HEK293T (cell line): ENCODE measurements around the gene FAM76A.

Source experiments
- BHLHE40 ChIP-seq: fragments of 450-650 bp; IDR thresholded peaks from 2 replicates; pipeline ENCODE4 v1.6.1; 2016; ENCODE audit warnings: mild to moderate bottlenecking, moderate library complexity, borderline replicate concordance
- CTBP1 ChIP-seq: fragments of 450-650 bp; IDR thresholded peaks from 2 replicates; pipeline ENCODE4 v1.6.1; 2016; ENCODE audit warnings: borderline replicate concordance
- FOXM1 ChIP-seq: fragments of 450-650 bp; IDR thresholded peaks from 2 replicates; pipeline ENCODE4 v1.6.1; 2017; ENCODE audit warnings: mild to moderate bottlenecking, borderline replicate concordance
- SP1 ChIP-seq: fragments of 450-650 bp; IDR thresholded peaks from 2 replicates; pipeline ENCODE4 v1.6.1; 2017
- SUZ12 ChIP-seq: fragments of 450-650 bp; IDR thresholded peaks from 2 replicates; pipeline ENCODE4 v1.6.1; 2016; ENCODE audit warnings: mild to moderate bottlenecking
- TARDBP ChIP-seq: fragments of 450-650 bp; IDR thresholded peaks from 2 replicates; pipeline ENCODE4 v1.6.1; 2016
- ZNF384 ChIP-seq: fragments of 450-650 bp; IDR thresholded peaks from 2 replicates; pipeline ENCODE4 v1.6.1; 2016
- TF ChIP-seq, protein P1 (sequence below): fragments of 450-650 bp; IDR thresholded peaks from 2 replicates; pipeline ENCODE4 v1.6.1; 2016

DNA sequence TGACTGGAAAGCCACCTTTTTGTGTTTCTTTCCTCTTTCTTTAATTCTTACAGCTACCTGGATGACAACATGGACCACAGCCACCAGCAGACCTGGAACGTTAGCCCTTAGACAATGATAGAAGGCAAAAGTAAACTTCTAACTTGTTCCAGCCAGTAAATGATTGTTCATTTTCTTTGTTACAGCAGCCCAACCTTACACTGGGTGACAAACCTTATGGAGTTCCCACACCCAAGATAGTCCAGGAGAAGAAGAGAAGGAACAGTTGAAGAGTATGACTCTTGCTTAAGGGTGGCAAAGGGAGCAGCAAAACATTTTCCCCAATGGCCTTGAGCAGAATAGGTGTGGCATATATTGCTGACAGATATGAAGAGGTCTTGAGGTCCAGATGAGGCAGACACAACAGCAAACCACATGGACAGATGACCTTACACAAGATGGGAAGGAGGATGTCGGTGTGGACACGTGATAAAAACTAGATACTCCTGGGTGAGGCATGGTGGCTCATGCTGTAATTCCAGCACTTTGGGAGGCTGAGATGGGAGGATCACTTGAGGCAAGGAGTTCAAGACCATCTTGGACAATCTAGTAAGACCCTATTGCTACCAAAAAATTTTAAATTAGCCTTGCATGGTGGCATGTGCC lies 11.8 kb upstream of the FAM76A start:
- TF ChIP-seq TARDBP (no peak), SP1 (no peak), FOXM1 (no peak), CTBP1 (no peak), BHLHE40 (no peak), ZNF384 (no peak), SUZ12 (no peak)
- TF ChIP-seq, protein P1, sequence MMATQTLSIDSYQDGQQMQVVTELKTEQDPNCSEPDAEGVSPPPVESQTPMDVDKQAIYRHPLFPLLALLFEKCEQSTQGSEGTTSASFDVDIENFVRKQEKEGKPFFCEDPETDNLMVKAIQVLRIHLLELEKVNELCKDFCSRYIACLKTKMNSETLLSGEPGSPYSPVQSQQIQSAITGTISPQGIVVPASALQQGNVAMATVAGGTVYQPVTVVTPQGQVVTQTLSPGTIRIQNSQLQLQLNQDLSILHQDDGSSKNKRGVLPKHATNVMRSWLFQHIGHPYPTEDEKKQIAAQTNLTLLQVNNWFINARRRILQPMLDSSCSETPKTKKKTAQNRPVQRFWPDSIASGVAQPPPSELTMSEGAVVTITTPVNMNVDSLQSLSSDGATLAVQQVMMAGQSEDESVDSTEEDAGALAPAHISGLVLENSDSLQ, result no peak
